Body of pancreas (tissue), 4 donors: ENCODE measurements around the gene CAPN5.

ENCODE experiments used
- CTCF ChIP-seq, 7 experiments: fragments of 450-650 bp in 4 of 7; fragments of 200-600 bp in 3 of 7; sonication (generic) in 3 of 7; IDR thresholded peaks; one replicate each; pipeline ENCODE4 v1.5.1; 2016 to 2019; ENCODE audit warnings: antibody characterized with exemption in 7 of 7
- POLR2A ChIP-seq, 3 donors: fragments of 450-650 bp; IDR thresholded peaks; one replicate each; pipeline ENCODE4 v1.6.1; 2016; ENCODE audit warnings: antibody characterized with exemption in 3 of 3, mild to moderate bottlenecking in 2 of 3

GRCh38 chr11:77096591-77097019, 29.8 kb downstream of the CAPN5 start:
- no peak for TF ChIP-seq CTCF (IDR thresholded peaks at IDR 0.05)
- TF ChIP-seq POLR2A (IDR thresholded peaks at IDR 0.05) = no peak
